Measurements from ENCODE around the gene GPAT3.

The GPAT3 gene

GRCh38 chr4:83646538-83647239 is 110.8 kb downstream of the GPAT3 start:
- DNase-seq: no peak

- DNase-seq: no peak
Measured at GRCh38 chr4:83651846-83652245, 115.9 kb downstream of the GPAT3 start.

Measured in activated CD8-positive, alpha-beta memory T cell treated with anti-CD3 and anti-CD28 coated beads, Interleukin-2, amount 50 U/mL, for 48 hours (primary cell).